Measurements from ENCODE around the gene CCDC90B.

DNA sequence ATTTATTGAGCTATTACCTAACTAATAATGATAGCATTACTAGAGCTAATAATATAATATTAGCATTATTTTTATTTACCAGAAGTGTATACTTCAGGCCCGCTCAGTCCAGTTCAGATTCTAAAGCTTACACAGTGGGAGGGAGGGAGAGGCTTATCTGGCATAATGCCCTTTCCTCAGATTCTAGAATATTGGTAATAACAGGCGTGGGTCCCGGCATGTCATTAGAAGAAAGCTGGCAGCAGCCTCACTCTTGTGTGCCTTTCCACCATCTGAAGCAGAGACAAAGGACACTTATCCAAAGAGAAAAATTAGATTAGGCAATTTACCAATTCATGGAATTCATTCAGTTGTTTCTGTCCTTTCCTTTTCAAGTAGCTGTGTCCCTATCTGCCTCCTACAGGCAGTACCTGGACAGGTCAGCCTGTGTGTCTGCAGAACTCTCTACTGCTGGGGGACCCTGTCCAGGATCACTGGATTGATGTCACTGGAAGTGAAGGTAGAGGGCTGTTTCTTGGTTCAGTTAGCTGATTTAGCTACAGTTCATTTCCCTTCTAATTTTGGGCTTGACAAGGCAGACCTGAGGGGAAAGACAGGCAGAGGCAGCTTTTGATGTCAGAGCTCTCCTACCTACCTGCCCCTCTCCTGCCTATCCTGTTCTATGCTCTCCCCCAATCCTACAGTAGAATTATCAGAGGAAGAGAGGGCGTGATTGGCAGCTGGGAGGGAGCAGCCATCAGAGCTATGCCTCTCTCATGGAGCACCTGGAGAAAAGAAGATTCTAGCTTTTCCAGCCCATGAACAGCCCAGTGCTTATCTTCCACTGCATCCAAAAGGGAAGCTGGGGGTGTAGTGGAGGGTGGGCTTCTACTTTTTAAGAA is 20.3 kb upstream of the CCDC90B start:
- no peak for TF ChIP-seq POLR2AphosphoS5 (IDR thresholded peaks at IDR 0.05; ENCODE audit: low read depth, low read length)
- no peak for TF ChIP-seq POU2F2 (IDR thresholded peaks at IDR 0.05; ENCODE audit: low read depth, low read length)
- no peak for TF ChIP-seq TAF1 (IDR thresholded peaks at IDR 0.05; ENCODE audit: low read depth, low read length)
